K562 (cell line): Measurements from ENCODE around the gene FNDC1. TPM values are rescaled to one million over a fixed set of nuclear protein-coding genes. Genes with fewer than 3 reads are reported as not detected.

Source experiments
- ATAC-seq: fragments of 200-7000 bp; cut with Tn5 transposase; 3 replicates; pipeline ENCODE4 v1.9.1; 2020; ENCODE audit warnings: moderate library complexity
- BruUV-seq: library from RNA; stranded (reverse); fragments of 400-500 nt; replicated peaks from 2 replicates; lab custom pipeline; 2021; lab: Mats Ljungman, UMichigan
- CTCF ChIA-PET: fragments of 300-600 bp; formaldehyde crosslinking; extraction: SDS; loops from one replicate; lab custom pipeline; 2021; ENCODE audit warnings: low intra/inter-chr PET ratio; lab: Yijun Ruan, JAX
- POLR2A ChIA-PET: fragments of 300-600, 350-650 bp; sonication (Branson Sonifier 250); formaldehyde crosslinking; extraction: SDS; loops from one replicate; lab custom pipeline; 2021; ENCODE audit warnings: antibody characterized with exemption, inconsistent platforms; lab: Yijun Ruan, JAX
- DNase-seq, 4 experiments: peaks; one replicate each; pipeline versions ENCODE4 v3.0.0 to v3.0.0-alpha.2; 2011 to 2018; ENCODE audit warnings: low spot score in 3 of 4, mixed read lengths in 3 of 4; ENCODE audit errors: extremely low read depth in 1 of 4
- FAIRE-seq: peaks from 2 replicates; lab custom pipeline; 2011; peaks lifted over from hg19 to GRCh38; lab: Jason Lieb, UNC
- H2AFZ ChIP-seq: 2 replicates; pipeline ENCODE4 v1.6.0; 2011; ENCODE audit warnings: low read depth, low read length, control low read depth, inconsistent platforms
- H3K27ac ChIP-seq: fragments of 200-600 bp; 3 replicates; pipeline ENCODE4 v1.8.0; 2011; ENCODE audit warnings: low read depth, mild to moderate bottlenecking, control low read depth, inconsistent platforms, low read length, moderate library complexity, mixed read lengths; ENCODE audit errors: extremely low read depth
- H3K27me3 ChIP-seq, 2 experiments: fragments of 300-600 bp in 1 of 2; 2 replicates in 1 of 2; 3 replicates in 1 of 2; pipeline versions ENCODE4 v1.6.0 to v1.8.0; 2011; ENCODE audit warnings: inconsistent platforms in 2 of 2, low read length in 2 of 2, mild to moderate bottlenecking in 1 of 2, mixed read lengths in 1 of 2, moderate library complexity in 1 of 2; ENCODE audit not compliant: control insufficient read depth in 2 of 2, insufficient read depth in 2 of 2
- H3K36me3 ChIP-seq: fragments of 300-600 bp; 3 replicates; pipeline ENCODE4 v1.8.0; 2011; ENCODE audit warnings: mild to moderate bottlenecking, low read length, inconsistent platforms; ENCODE audit not compliant: control insufficient read depth, insufficient read depth
- H3K4me1 ChIP-seq, 2 experiments: fragments of 200-600 bp in 1 of 2; replicated peaks in 1 of 2; 2 replicates in 1 of 2; 3 replicates in 1 of 2; pipeline versions ENCODE4 v1.5.1 to v1.8.0; 2011; ENCODE audit warnings: inconsistent platforms in 2 of 2, low read length in 2 of 2, mild to moderate bottlenecking in 1 of 2, mixed read lengths in 1 of 2, moderate library complexity in 1 of 2; ENCODE audit not compliant: control insufficient read depth in 2 of 2, insufficient read depth in 2 of 2
- H3K4me2 ChIP-seq: 2 replicates; pipeline ENCODE4 v1.6.1; 2011; ENCODE audit warnings: low read length, control low read depth, inconsistent platforms, mixed read lengths; ENCODE audit not compliant: insufficient read depth
- H3K4me3 ChIP-seq: fragments of 200-600 bp; sonication (generic), shearing (Covaris generic); 2 replicates; pipeline ENCODE4 v1.5.1; 2016; ENCODE audit warnings: control low read depth, inconsistent platforms
- H3K79me2 ChIP-seq: fragments of 200-600 bp; 3 replicates; pipeline ENCODE4 v1.8.0; 2011; ENCODE audit warnings: low read length, inconsistent platforms; ENCODE audit not compliant: control insufficient read depth, insufficient read depth
- H3K9ac ChIP-seq, 2 experiments: 2 replicates each; pipeline versions ENCODE4 v1.6.0 to v1.6.1; 2011; ENCODE audit warnings: low read depth in 2 of 2, low read length in 2 of 2, control low read depth in 1 of 2, inconsistent platforms in 1 of 2, mild to moderate bottlenecking in 1 of 2, mixed read lengths in 1 of 2; ENCODE audit not compliant: insufficient read depth in 1 of 2
- H3K9me1 ChIP-seq: one replicate; pipeline ENCODE4 v1.6.0; 2011; ENCODE audit warnings: inconsistent platforms, mild to moderate bottlenecking, low read length, moderate library complexity; ENCODE audit not compliant: control insufficient read depth, insufficient read depth
- H3K9me3 ChIP-seq: replicated peaks from 2 replicates; pipeline ENCODE4 v1.5.1; 2011; ENCODE audit warnings: low read depth, low read length, inconsistent platforms; ENCODE audit not compliant: control insufficient read depth, insufficient read depth
- H4K20me1 ChIP-seq: replicated peaks from 2 replicates; pipeline ENCODE4 v1.6.1; 2011; ENCODE audit warnings: low read length, inconsistent platforms, mixed read lengths; ENCODE audit not compliant: control insufficient read depth, insufficient read depth
- CSDE1 ChIP-seq, 2 experiments: fragments of 450-650 bp; IDR thresholded peaks; 2 replicates each; pipeline ENCODE4 v1.6.1; 2016; ENCODE audit warnings: mild to moderate bottlenecking in 1 of 2
- HDAC6 ChIP-seq: IDR thresholded peaks from 2 replicates; pipeline ENCODE4 v1.6.1; 2012; ENCODE audit warnings: low read depth, mild to moderate bottlenecking, control low read depth, inconsistent platforms, low read length, moderate library complexity
- MTA1 ChIP-seq: fragments of 450-650 bp; IDR thresholded peaks from 2 replicates; pipeline ENCODE4 v1.6.1; 2017; ENCODE audit warnings: borderline replicate concordance
- NCOA6 ChIP-seq: fragments of 450-650 bp; IDR thresholded peaks from 2 replicates; pipeline ENCODE4 v1.6.1; 2017; ENCODE audit warnings: mild to moderate bottlenecking
- PTTG1 ChIP-seq: fragments of 450-650 bp; IDR thresholded peaks from 2 replicates; pipeline ENCODE4 v1.6.1; 2016; ENCODE audit warnings: low read depth, mild to moderate bottlenecking, missing genetic modification characterization, missing compliant biosample characterization
- ZNF586 ChIP-seq: fragments of 450-650 bp; formaldehyde crosslinking; conservative IDR thresholded peaks from 2 replicates; pipeline ENCODE4 v1.4.0; 2020; ENCODE audit warnings: mild to moderate bottlenecking, moderate library complexity
- ZNF764 ChIP-seq: fragments of 250-450 bp; sonication (Bioruptor Pico); IDR thresholded peaks from 2 replicates; pipeline ENCODE4 v1.4.0; 2020; ENCODE audit warnings: low read depth, mild to moderate bottlenecking, moderate library complexity
- ZNF785 ChIP-seq: fragments of 250-450 bp; sonication (Bioruptor Pico); IDR thresholded peaks from 2 replicates; pipeline ENCODE4 v1.4.0; 2020; ENCODE audit warnings: mild to moderate bottlenecking
- WGBS: fragments of 100-300 bp; shearing (Covaris generic); methylation state at CpG from one replicate; pipeline ENCODE4 v1.1.6; 2016; ENCODE audit warnings: low coverage, mixed read lengths; ENCODE audit not compliant: insufficient coverage; ENCODE audit errors: missing lambda C conversion rate; 5-methylcytosine and 5-hydroxymethylcytosine counted together
- in situ Hi-C: fragments of 300-500 bp; cut with MboI; formaldehyde crosslinking; loops from 4 replicates; pipeline ENCODE4 v1.15.0; 2018; ENCODE audit warnings: inconsistent platforms, mixed read lengths
- intact Hi-C: fragments of 100-400 bp; cut with micrococcal nuclease; formaldehyde crosslinking; loops from 2 replicates; pipeline ENCODE4 v1.14.2; 2022
- polyA plus RNA-seq, 8 experiments: library from polyadenylated mRNA; depleted of rRNA in 4 of 8; stranded (reverse) in 5 of 8; unstranded in 3 of 8; fragments of >200 nt; fragmentation: Nextera tagmentation in 2 of 8; fragmentation: Illumina TruSeq in 1 of 8; extraction: Ambion mirVana in 2 of 8; extraction: Trizol in 1 of 8; gene quantifications; 2 replicates each; pipeline versions ENCODE4 v1.2.1 to v1.2.3, GENCODE V29; 2011 to 2014; ENCODE audit warnings: inconsistent platforms in 1 of 8, missing spikeins in 1 of 8
- total RNA-seq, 7 experiments: library from RNA; depleted of rRNA in 6 of 7; stranded (reverse); fragments of >200 nt in 6 of 7; fragmentation: Illumina TruSeq in 2 of 7; extraction: Trizol in 2 of 7; gene quantifications; 2 replicates each; pipeline versions ENCODE4 v1.2.1 to v1.2.3, GENCODE V29; 2011 to 2021; ENCODE audit warnings: low replicate concordance in 1 of 7
- TF ChIP-seq, protein P1 (sequence below): fragments of 250-450 bp; sonication (Bioruptor Pico); IDR thresholded peaks from 2 replicates; pipeline ENCODE4 v1.5.0; 2022; ENCODE audit warnings: mild to moderate bottlenecking
- TF ChIP-seq, protein P2 (sequence below): fragments of 450-650 bp; IDR thresholded peaks from 2 replicates; pipeline ENCODE4 v1.6.1; 2016; ENCODE audit warnings: low read depth, mild to moderate bottlenecking, moderate library complexity

The FNDC1 gene
- total and polyA plus RNA-seq, 9 of the 15 experiments (the other 6 are each of a cell fraction or from before 2014, with no cell fraction given) = not detected

- no peaks in the 10 kb centered on the region for H4K20me1 ChIP-seq
- ChIA-PET POLR2A (no interaction called here), CTCF (no interaction called here)
- in situ Hi-C loops = no loop called here
- no peak overlapping the region for H3K4me2 ChIP-seq
- H2AFZ ChIP-seq = no peak overlapping the region
- no peaks in the 10 kb centered on the region for H3K79me2 ChIP-seq
- intact Hi-C loops = no loop called here
- no peak overlapping the region for H3K4me3 ChIP-seq
- 0% methylated on average over 10 of the region's 10 CpGs for WGBS
- H3K27ac ChIP-seq = no peak overlapping the region
- no peaks in the 10 kb centered on the region for H3K9me3 ChIP-seq
- no peaks in the 10 kb centered on the region for H3K36me3 ChIP-seq
- DNase-seq (no peak), ATAC-seq (no peak), FAIRE-seq (no peak)
- no peaks in the 10 kb centered on the region for H3K4me1 ChIP-seq
- peaks cover 0 to 8% of the 10 kb centered on the region in 2 experiments; a peak in 1 of 5 replicates for H3K27me3 ChIP-seq
- BruUV-seq = no TSS peak
- H3K9ac ChIP-seq = no peak overlapping the region
- TF ChIP-seq NCOA6 (no peak), CSDE1 (IDR thresholded peaks at IDR 0.05) (no peak), ZNF586 (CRISPR knock-in tag) (no peak), PTTG1 (tag) (no peak), ZNF785 (CRISPR knock-in tag) (no peak), ZNF764 (CRISPR knock-in tag) (no peak), MTA1 (no peak), HDAC6 (no peak)
- TF ChIP-seq, protein P1, sequence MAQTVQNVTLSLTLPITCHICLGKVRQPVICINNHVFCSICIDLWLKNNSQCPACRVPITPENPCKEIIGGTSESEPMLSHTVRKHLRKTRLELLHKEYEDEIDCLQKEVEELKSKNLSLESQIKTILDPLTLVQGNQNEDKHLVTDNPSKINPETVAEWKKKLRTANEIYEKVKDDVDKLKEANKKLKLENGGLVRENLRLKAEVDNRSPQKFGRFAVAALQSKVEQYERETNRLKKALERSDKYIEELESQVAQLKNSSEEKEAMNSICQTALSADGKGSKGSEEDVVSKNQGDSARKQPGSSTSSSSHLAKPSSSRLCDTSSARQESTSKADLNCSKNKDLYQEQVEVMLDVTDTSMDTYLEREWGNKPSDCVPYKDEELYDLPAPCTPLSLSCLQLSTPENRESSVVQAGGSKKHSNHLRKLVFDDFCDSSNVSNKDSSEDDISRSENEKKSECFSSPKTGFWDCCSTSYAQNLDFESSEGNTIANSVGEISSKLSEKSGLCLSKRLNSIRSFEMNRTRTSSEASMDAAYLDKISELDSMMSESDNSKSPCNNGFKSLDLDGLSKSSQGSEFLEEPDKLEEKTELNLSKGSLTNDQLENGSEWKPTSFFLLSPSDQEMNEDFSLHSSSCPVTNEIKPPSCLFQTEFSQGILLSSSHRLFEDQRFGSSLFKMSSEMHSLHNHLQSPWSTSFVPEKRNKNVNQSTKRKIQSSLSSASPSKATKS (CRISPR knock-in tag) = no peak
- TF ChIP-seq, protein P2, sequence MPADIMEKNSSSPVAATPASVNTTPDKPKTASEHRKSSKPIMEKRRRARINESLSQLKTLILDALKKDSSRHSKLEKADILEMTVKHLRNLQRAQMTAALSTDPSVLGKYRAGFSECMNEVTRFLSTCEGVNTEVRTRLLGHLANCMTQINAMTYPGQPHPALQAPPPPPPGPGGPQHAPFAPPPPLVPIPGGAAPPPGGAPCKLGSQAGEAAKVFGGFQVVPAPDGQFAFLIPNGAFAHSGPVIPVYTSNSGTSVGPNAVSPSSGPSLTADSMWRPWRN = no peak
- no peaks in the 10 kb centered on the region for H3K9me1 ChIP-seq
Observed at GRCh38 chr6:159271257-159271656, 102.1 kb downstream of the FNDC1 start.
